ENCODE data around the gene SEMA3F. TPM values are rescaled to one million over a fixed set of nuclear protein-coding genes. Genes with fewer than 3 reads are reported as not detected.
A peak's percentile ranks its signal among the peaks of the same experiment; 100 is the strongest.

SEMA3F gene
- polyA plus RNA-seq, 2 of the 4 experiments (the other 2 are of a cell fraction) = 2.9 to 10.6 TPM

DNA sequence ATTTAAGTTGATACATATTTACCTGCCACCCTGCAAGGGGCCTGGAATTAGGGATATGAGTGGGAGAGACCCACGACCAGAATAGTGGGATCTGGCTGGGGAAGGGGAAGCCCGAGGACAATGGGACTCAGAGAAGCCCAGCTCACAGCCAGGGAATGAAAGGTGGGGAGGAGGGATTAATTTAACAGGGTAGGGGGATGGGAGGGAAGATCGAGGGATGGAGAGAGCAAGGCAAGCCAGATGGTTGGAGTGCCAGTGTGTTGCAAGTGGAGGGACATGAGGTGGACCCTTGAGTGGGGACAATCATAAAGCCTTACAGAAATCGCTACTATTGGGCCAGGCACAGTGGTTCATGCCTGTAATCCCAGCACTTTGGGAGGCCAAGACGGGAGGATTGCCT is 76.5 kb downstream of the SEMA3F start (continued):
- TF ChIP-seq FOXS1 (CRISPR knock-in tag; IDR thresholded peaks at IDR 0.05) = no peak

DNA sequence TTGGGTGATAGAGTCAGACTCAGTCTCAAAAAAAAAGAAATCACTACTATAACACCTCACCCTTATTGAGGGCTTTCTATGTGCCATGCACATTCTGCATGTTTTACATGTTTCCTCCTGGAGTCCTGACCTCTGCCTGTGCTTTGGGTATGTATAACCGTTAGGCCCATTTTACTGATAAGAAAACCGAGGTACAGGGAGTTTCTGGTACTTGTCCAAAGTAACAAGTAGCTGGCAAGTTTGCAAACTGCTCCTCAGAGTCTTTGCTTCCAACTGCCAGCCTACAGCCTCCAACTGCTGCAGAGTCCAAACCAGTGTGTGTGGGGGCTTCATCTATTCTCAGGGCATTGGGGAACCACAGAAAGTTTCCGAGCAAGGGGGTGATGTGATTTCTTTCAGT is 77.2 kb downstream of the SEMA3F start:
- POLR2A ChIA-PET = no interaction called here
- no peak overlapping the region for H3K4me2 ChIP-seq
- no peaks in the 10 kb centered on the region for H3K9me3 ChIP-seq
- DNase-seq (ENCODE audit: low read depth in 1 of 2, low spot score in 1 of 2) (no peak), ATAC-seq (no peak), FAIRE-seq (no peak)
- H3K27ac ChIP-seq = no peak overlapping the region
- CTCF ChIA-PET = interaction anchor here (1.3 to 16.1 kb wide), 3 partner anchors 19 to 92 kb away, joined by 3 to 219 read pairs (median 3); no protein-coding TSS in a partner anchor
- WGBS (ENCODE audit: missing lambda C conversion rate) = 93% methylated on average over 3 of the region's 3 CpGs
- H3K4me1 ChIP-seq = peaks cover 17% of the 10 kb centered on the region
- TF ChIP-seq CHD2 (IDR thresholded peaks at IDR 0.05; ENCODE audit: low read length, partially characterized antibody) = no peak
- TF ChIP-seq, protein P1, sequence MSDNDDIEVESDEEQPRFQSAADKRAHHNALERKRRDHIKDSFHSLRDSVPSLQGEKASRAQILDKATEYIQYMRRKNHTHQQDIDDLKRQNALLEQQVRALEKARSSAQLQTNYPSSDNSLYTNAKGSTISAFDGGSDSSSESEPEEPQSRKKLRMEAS (IDR thresholded peaks at IDR 0.05) = no peak
- H3K4me3 ChIP-seq = no peak overlapping the region

DNA sequence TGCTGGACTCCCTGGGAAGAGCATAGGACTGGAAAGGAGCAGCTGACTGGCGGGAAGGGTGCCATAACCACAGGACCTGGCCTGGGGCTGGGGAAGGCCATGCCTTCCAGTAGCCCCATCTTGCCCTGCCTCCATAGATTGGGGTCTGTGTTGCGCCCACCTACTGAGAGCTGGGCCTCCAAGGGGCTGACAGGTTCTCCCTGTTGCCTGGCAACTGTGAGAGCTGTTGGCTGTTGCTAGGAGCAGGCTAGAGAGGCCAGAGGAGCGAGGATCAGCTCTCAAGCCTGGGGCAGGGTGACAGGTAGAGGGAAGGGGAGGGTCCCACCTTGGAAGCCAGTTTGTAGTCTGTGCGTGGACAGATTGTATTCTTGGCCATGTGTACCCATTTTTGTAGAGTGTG is 78.1 kb downstream of the SEMA3F start:
- Histone ChIP-seq H3K4me2 (no peak overlapping the region), H3K9me3 (no peaks in the 10 kb centered on the region), H3K4me3 (no peak overlapping the region), H3K4me1 (peaks cover 24% of the 10 kb centered on the region), H3K27ac (no peak overlapping the region)
- no peak for DNase-seq (ENCODE audit: low read depth in 1 of 2, low spot score in 1 of 2)
- TF ChIP-seq, protein P2, sequence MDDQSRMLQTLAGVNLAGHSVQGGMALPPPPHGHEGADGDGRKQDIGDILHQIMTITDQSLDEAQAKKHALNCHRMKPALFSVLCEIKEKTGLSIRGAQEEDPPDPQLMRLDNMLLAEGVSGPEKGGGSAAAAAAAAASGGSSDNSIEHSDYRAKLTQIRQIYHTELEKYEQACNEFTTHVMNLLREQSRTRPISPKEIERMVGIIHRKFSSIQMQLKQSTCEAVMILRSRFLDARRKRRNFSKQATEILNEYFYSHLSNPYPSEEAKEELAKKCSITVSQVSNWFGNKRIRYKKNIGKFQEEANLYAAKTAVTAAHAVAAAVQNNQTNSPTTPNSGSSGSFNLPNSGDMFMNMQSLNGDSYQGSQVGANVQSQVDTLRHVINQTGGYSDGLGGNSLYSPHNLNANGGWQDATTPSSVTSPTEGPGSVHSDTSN (IDR thresholded peaks at IDR 0.05) = no peak
- TF ChIP-seq, protein P3, sequence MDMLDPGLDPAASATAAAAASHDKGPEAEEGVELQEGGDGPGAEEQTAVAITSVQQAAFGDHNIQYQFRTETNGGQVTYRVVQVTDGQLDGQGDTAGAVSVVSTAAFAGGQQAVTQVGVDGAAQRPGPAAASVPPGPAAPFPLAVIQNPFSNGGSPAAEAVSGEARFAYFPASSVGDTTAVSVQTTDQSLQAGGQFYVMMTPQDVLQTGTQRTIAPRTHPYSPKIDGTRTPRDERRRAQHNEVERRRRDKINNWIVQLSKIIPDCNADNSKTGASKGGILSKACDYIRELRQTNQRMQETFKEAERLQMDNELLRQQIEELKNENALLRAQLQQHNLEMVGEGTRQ (IDR thresholded peaks at IDR 0.05) = no peak
- ChIA-PET POLR2A (interaction anchor here (0.7 kb wide), 1 partner anchor 719 kb away, joined by 3 read pairs; no protein-coding TSS in a partner anchor), CTCF (interaction anchor here (0.8 to 16.1 kb wide), 4 partner anchors 18 to 111 kb away, joined by 3 to 219 read pairs (median 3); no protein-coding TSS in a partner anchor)
- no peak for ATAC-seq
- no peak for FAIRE-seq
- WGBS (ENCODE audit: missing lambda C conversion rate) = 100% methylated on average over 1 of the region's 4 CpGs

DNA sequence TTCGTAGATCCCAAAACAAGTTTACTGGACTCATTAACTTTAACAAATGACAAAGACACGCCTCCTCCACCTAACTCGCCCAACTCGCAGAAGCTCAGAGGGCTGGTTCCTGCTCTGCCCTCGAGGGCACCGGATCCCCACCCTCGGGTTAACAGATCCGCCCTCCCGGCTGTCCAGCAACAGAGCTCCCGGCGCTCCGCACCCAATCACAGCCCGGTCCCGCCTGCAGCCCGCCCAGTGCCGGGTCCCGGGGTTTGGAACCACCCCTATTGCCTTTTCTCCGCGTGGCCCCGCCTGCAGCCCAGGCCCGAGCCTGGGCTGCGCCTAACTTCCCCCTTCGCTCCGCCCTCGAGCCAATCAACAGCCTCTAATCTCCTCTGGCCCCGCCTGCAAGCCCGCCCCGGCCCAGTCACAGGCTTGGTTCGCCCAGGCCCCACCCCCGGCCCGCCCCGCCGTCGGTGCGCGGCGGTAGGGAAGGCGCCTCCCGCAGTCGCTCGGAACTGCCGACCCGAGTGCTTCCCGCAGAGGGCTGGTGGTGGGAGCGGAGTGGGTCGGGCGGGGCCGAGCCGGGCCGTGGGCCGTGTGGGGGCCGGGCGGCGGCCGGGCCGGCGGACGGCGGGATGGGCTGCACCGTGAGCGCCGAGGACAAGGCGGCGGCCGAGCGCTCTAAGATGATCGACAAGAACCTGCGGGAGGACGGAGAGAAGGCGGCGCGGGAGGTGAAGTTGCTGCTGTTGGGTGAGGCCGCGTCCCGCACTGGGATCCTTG is 80.8 kb downstream of the SEMA3F start, which contains the start of gene GNAI2:
Gene GNAI2 (plus strand): TSS at position 489 of the 768 bp plus-strand sequence. CDS start 132 bp downstream, at position 621.
- peak; percentile 93 to 94 for DNase-seq (ENCODE audit: low read depth in 1 of 2, low spot score in 1 of 2)
- H3K9me3 ChIP-seq = no peaks in the 10 kb centered on the region
- peak within 1 kb of the TSS; percentile 69 for H3K4me3 ChIP-seq
- ATAC-seq = peak; percentile 95 to 98
- H3K4me2 ChIP-seq = peak within 1 kb of the TSS; percentile 99
- WGBS (ENCODE audit: missing lambda C conversion rate) = 1% methylated on average over 18 of the region's 75 CpGs
- no peak for FAIRE-seq
- CTCF ChIA-PET = interaction anchor here (0.7 to 16.1 kb wide), 9 partner anchors 9 to 89 kb away, joined by 3 to 219 read pairs (median 3); partner anchors contain the start of genes HYAL3 and NAA80
- POLR2A ChIA-PET = interaction anchor here (0.8 to 1.5 kb wide), 12 partner anchors 8 to 66 kb away, joined by 3 to 16 read pairs (median 4); partner anchors contain the start of genes IFRD2, LSMEM2 and SEMA3B
- H3K4me1 ChIP-seq = peaks cover 30% of the 10 kb centered on the region
- H3K27ac ChIP-seq = peak within 1 kb of the TSS; percentile 76 to 91
- TF ChIP-seq ZNF302 (CRISPR knock-in tag; IDR thresholded peaks at IDR 0.05) = no peak
- TF ChIP-seq POLR2AphosphoS2 (conservative IDR thresholded peaks at IDR 0.05; ENCODE audit: low read length) = no peak
- TF ChIP-seq MAFK (IDR thresholded peaks at IDR 0.05; ENCODE audit: partially characterized antibody) = no peak
- TF ChIP-seq, protein P4, sequence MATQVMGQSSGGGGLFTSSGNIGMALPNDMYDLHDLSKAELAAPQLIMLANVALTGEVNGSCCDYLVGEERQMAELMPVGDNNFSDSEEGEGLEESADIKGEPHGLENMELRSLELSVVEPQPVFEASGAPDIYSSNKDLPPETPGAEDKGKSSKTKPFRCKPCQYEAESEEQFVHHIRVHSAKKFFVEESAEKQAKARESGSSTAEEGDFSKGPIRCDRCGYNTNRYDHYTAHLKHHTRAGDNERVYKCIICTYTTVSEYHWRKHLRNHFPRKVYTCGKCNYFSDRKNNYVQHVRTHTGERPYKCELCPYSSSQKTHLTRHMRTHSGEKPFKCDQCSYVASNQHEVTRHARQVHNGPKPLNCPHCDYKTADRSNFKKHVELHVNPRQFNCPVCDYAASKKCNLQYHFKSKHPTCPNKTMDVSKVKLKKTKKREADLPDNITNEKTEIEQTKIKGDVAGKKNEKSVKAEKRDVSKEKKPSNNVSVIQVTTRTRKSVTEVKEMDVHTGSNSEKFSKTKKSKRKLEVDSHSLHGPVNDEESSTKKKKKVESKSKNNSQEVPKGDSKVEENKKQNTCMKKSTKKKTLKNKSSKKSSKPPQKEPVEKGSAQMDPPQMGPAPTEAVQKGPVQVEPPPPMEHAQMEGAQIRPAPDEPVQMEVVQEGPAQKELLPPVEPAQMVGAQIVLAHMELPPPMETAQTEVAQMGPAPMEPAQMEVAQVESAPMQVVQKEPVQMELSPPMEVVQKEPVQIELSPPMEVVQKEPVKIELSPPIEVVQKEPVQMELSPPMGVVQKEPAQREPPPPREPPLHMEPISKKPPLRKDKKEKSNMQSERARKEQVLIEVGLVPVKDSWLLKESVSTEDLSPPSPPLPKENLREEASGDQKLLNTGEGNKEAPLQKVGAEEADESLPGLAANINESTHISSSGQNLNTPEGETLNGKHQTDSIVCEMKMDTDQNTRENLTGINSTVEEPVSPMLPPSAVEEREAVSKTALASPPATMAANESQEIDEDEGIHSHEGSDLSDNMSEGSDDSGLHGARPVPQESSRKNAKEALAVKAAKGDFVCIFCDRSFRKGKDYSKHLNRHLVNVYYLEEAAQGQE (IDR thresholded peaks at IDR 0.05) = no peak
- TF ChIP-seq, protein P5, sequence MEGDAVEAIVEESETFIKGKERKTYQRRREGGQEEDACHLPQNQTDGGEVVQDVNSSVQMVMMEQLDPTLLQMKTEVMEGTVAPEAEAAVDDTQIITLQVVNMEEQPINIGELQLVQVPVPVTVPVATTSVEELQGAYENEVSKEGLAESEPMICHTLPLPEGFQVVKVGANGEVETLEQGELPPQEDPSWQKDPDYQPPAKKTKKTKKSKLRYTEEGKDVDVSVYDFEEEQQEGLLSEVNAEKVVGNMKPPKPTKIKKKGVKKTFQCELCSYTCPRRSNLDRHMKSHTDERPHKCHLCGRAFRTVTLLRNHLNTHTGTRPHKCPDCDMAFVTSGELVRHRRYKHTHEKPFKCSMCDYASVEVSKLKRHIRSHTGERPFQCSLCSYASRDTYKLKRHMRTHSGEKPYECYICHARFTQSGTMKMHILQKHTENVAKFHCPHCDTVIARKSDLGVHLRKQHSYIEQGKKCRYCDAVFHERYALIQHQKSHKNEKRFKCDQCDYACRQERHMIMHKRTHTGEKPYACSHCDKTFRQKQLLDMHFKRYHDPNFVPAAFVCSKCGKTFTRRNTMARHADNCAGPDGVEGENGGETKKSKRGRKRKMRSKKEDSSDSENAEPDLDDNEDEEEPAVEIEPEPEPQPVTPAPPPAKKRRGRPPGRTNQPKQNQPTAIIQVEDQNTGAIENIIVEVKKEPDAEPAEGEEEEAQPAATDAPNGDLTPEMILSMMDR (IDR thresholded peaks at IDR 0.05) = no peak
- TF ChIP-seq RAD21 (conservative IDR thresholded peaks at IDR 0.05 in 1 of 2, IDR thresholded peaks at IDR 0.05 in 1 of 2) = no peak
- TF ChIP-seq HOXB5 (CRISPR knock-in tag; IDR thresholded peaks at IDR 0.05) = no peak
- no peak for TF ChIP-seq CHD4 (IDR thresholded peaks at IDR 0.05; ENCODE audit: borderline replicate concordance)
- TF ChIP-seq RARB (CRISPR knock-in tag; IDR thresholded peaks at IDR 0.05) = no peak
- no peak for TF ChIP-seq HOXB13 (CRISPR knock-in tag; IDR thresholded peaks at IDR 0.05; ENCODE audit: low read depth)
- no peak for TF ChIP-seq EP300 (IDR thresholded peaks at IDR 0.05)
- no peak for TF ChIP-seq NFE2L2 (conservative IDR thresholded peaks at IDR 0.05; ENCODE audit: low read length)
- no peak for TF ChIP-seq HEYL (CRISPR knock-in tag; IDR thresholded peaks at IDR 0.05)
- no peak for TF ChIP-seq SREBF2 (IDR thresholded peaks at IDR 0.05)
- TF ChIP-seq JUN (IDR thresholded peaks at IDR 0.05) = peak in 1 of 2 experiments; percentile 30; a peak in 1 of 5 replicates
- TF ChIP-seq KDM1A (IDR thresholded peaks at IDR 0.05; ENCODE audit: low read depth) = no peak
- no peak for TF ChIP-seq HOXA7 (CRISPR knock-in tag; IDR thresholded peaks at IDR 0.05)
- TF ChIP-seq PHF8 (IDR thresholded peaks at IDR 0.05; ENCODE audit: borderline replicate concordance, low read depth) = peak; percentile 40; the same call in 1 of the 2 replicates

All from A549 (cell line).